ENCODE results near the gene PDLIM3. TPM values are rescaled to one million over a fixed set of nuclear protein-coding genes. Genes with fewer than 3 reads are reported as not detected.
"Not testable (repeated sequence)": the region's sequence is repeated elsewhere in the genome, so short reads cannot be mapped to it uniquely, and the experiment has no call there.

The PDLIM3 gene
- polyA plus RNA-seq, 3 donors = 14.8 to 45.1 (median 16.1) TPM

DNA sequence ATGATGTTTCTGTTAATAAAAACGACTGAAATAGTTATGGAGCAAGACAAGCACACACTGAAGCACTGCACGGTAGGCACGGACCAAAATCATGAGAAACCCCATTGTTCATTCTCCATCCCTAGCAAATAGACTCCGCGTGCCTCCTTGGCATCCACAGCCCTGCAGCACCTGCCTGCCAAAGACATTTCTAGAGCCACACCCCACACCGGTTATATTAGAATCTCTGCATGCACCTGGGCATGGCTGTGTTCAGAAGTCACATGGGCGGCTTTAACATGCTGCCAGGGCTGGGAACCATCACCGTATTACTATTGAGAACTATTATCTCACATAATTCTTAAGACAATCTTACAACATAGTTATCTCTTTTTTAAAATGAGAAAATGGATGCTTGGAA lies 5.9 kb downstream of the PDLIM3 start:
- 69 to 84% (median 76%) methylated on average over 8 of the region's 8 CpGs for WGBS, 3 donors
- H3K27ac ChIP-seq (ENCODE audit: low read depth, low read length) = no peak overlapping the region

DNA sequence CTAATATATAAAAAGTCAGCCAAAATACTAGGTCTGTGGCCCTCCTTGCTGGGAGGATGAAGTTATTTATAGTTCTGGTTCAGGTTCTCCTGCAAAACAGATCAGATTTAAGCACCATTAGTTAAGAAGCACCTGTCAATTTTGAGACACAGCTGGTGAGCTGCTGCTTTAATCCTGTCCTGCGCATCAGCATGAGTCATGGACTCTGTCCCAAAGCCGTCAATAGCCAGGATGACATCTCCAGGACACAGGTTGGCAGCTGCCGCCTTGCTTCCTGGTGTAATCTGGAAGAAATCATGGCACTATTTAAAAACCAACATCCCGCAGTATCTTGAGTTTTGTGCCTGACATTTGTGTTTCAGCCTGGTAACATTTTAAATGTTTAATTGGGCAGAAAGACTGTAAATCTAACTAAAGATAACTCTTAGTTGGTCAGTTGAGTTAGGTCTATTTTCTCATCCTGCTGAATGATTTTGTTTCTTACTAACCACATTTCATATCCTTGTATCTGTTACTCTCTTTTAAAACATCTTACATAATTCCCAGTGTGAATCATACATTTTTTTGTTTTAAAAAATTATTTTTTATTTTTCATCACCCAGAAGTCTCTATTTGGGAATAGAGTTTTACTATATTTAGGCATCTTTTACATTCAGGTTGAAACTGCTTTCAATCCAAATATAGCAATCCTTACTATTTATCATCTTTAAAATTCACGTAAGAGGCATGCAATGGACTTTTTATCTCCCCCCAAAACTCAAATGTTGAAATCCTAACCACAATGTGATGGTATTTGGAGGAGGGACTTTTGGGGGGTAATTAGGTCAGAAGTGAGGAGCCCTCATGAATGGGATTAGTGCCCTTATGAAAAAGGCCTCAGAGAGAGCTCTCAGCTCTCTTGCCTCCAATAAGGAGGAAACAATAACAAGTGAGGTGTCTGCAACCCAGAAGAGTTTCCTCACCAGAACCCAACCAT lies 10.1 kb downstream of the PDLIM3 start:
- WGBS, 3 donors = 88 to 89% (median 89%) methylated on average over 5 of the region's 5 CpGs
- H3K27ac ChIP-seq (ENCODE audit: low read depth, low read length) = no peak overlapping the region

DNA sequence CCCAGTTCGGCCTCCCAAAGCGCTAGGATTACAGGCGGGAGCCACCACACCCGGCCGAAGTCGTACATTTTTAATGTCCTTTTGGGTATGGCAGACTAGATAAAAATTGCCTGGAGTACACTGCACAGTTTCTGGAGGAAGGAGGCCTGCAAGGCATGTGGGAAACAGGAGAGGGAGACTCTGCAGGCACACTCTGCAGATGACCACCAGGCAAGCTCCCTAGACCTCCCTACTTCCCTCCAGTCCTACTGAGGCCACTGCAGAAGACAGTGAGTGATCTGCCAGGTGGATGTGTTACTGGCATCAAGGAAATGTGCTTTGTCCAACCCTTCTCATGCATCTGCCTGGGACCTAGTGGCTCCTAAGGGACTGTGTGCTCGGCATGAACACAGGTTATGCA lies 11.4 kb downstream of the PDLIM3 start:
- H3K27ac ChIP-seq (ENCODE audit: low read depth, low read length) = no peak overlapping the region
- WGBS, 3 donors = 81 to 87% (median 82%) methylated on average over 7 of the region's 7 CpGs

DNA sequence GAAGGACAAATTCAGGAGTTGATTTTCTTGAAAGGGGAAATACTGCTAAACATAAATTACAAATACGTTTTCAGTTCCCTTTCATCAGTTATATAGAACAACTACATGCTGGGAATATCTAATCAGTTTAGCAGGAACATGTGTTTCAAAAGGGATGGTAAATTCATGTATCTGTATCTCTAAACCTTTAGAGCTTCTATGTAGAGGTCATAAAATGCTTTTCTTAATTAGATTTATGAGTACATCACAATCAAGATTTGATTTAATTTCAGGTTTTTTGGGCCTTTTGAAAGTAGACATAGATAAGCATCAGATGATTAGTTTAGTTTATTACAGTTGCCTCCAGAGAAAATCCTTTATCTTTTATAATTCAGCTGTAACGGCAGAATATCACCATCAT lies 12.9 kb downstream of the PDLIM3 start:
- no peak overlapping the region for H3K27ac ChIP-seq (ENCODE audit: low read depth, low read length)
- WGBS, 3 donors = 88% methylated on average over 2 of the region's 2 CpGs; no CpG with 5 or more reads in 2 of the 3 donors

DNA sequence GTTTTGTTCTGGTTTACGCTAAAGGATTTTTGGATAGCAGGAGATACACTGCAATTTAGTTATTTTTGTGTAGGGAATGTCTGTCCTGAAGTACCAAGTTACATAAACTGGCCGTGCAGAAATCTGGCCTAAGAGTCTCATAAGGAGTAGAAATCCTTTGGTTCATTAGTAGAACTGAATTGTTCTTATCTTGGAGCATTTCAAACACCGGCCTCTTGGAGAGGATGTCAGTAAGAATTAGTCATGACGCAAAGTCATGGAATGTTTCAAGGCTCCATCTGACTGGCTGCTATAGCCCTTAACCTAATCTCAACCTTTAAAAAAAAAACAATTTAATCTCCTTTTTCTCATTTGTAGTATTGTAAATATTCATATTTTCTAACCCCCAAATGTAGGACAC lies 15.2 kb downstream of the PDLIM3 start:
- 73 to 83% (median 74%) methylated on average over 4 of the region's 4 CpGs for WGBS, 3 donors
- no peak overlapping the region for H3K27ac ChIP-seq (ENCODE audit: low read depth, low read length)

DNA sequence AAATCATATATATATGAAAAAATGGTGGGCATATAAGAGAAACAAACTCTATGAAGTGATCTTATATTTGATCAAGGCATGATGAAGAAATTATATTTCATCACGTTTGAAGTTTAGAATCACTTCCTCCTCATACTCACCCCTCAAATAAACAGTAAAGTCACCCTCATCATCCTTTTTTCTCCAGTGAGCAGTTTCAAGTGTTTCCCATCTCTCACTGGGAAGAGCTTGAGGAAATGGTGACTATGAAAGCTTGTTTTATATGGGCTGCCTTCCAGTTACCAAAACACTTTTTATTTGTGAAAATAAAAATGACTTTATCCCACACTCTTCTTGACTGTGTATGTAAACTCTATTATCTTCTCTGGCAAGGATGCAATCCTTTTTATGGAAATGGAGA lies 16.8 kb downstream of the PDLIM3 start:
- 37 to 79% (median 40%) methylated on average over 1 of the region's 1 CpG for WGBS, 3 donors
- no peak overlapping the region for H3K27ac ChIP-seq (ENCODE audit: low read depth, low read length)

DNA sequence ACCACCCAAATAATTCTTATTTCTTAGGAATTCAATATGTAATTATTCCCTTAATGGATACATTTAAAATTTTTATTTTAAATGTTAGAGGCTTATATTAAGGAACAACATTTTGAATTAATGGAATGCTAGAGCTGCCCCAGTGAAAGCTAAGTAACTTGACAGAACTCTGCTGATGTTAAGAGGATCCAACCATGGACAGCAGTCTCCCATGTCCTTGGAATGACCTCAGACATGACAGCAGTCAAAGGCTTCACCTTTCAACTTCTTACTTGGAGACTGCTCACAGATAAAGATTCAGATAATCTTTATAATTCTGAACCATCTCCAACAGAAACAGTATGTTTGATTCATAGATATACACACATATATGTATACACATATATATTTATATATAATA lies 17.2 kb downstream of the PDLIM3 start:
- no peak overlapping the region for H3K27ac ChIP-seq (ENCODE audit: low read depth, low read length)

DNA sequence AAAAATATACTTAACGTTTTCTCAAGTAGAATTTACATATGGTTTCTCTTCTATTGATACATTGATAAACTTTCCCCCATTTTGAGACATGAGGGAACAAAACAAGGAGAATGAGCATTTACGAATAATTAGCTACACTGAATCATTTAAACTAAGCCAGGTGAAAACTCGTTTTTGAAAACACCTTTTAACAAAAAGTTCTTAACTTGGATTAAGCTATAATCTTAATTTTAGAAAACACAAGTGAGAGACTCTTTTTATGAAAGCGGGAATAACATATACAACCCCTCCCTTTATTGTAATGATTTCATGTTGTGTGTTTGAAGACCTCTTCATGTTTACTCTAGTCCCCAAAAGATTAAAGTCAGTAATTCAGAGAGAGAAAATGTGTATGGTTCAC lies 20.1 kb downstream of the PDLIM3 start:
- WGBS, 3 donors = 82 to 88% (median 83%) methylated on average over 4 of the region's 4 CpGs
- no peak overlapping the region for H3K27ac ChIP-seq (ENCODE audit: low read depth, low read length)

DNA sequence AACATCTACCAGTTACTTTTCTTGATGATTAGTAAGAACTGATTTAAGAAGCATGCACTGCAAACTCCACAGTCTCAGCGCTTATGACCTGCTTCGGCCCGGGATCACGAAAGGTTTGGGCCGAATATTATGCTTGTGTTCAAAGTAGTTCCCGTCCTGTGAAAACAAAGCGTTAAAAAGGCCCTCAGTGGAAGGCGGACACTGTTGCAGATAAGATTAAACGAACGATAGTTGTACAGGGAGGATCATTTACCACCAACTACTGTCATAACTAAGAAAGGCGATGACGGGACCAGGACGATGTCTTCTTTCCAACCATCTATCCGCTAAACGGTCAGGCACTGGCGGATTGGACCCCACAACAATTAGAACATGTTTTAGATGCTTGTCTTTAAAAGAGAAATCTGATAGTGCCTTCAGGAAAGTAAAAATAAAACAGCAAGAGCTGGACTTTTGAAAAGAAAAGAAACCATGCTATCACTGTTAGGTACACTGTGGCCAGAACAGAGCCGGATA lies 21.1 kb downstream of the PDLIM3 start:
- 71 to 91% (median 88%) methylated on average over 17 of the region's 17 CpGs for WGBS, 3 donors
- H3K27ac ChIP-seq (ENCODE audit: low read depth, low read length) = no peak overlapping the region

DNA sequence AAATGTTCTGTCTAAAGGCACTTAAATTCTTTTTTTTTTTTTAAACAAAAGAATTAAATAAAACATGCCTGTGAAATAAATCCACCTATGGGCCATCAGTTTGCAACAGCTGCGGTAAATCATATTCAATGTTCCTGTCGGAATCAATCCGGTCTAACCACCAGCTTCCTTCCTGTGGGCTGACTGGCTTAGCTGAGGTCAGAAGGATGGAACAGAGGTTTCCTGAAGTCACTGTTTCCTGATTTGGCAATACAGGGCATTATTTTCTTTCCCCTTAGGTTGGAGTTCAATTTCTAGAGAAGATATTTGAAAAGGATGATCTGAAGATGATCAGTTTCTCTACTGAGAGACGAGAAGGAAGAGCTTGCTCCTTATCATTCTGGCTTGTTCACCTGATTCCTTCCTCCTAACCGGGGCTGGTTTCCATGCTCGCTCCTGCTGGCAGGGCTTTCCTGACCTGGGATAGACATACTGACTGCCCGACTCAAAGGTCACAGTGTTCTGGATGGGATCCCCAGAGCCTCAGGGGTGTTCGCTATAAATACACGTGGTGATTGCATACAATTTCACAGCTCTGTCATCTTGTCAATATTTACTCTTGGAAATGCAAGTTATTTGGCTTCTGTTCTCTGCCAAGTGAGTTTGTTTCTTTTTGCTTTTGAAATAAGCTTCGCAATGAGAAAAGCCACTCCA lies 21.7 kb downstream of the PDLIM3 start:
- 41 to 44% (median 43%) methylated on average over 10 of the region's 10 CpGs for WGBS, 3 donors
- no peak overlapping the region for H3K27ac ChIP-seq (ENCODE audit: low read depth, low read length)

DNA sequence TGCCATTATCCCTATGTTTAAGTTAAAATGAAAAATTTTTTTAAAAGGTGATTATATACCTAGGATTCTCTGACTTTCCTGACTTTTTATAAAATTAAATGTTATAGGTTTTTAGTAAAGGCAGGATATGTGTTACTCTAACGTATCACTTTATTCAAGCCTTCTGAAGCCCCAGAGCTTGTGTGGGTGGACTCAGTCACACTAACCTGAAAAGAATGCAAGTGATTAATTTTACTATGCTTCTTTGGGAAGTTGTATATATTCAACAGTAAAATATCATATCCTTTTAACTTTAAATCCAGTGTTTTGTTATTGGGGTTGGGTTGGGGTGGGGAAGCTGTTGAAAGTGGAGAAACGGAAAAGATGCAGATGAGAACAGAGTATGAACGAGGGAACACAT lies 22.8 kb downstream of the PDLIM3 start:
- H3K27ac ChIP-seq (ENCODE audit: low read depth, low read length) = no peak overlapping the region
- WGBS, 3 donors = 69 to 91% (median 78%) methylated on average over 3 of the region's 3 CpGs

DNA sequence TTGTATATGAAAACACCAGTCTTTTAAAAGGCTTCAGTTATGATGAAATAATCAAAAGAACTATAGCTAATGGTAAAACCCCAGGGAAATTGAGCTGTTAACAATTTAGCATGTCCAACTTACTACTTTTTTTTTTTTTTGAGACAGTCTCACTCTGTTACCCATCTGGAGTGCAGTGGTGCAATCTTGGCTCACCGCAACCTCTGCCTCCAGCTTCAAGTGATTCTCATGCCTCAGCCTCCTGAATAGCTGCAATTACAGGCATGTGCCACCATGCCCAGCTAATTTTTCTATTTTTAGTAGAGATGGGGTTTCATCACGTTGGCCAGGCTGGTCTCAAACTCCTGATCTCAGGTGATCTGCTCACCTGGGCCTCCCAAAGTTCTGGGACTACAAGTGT lies 24.1 kb downstream of the PDLIM3 start:
- WGBS, 3 donors = 71 to 84% (median 76%) methylated on average over 2 of the region's 2 CpGs
- not testable (repeated sequence) for H3K27ac ChIP-seq (ENCODE audit: low read depth, low read length)

DNA sequence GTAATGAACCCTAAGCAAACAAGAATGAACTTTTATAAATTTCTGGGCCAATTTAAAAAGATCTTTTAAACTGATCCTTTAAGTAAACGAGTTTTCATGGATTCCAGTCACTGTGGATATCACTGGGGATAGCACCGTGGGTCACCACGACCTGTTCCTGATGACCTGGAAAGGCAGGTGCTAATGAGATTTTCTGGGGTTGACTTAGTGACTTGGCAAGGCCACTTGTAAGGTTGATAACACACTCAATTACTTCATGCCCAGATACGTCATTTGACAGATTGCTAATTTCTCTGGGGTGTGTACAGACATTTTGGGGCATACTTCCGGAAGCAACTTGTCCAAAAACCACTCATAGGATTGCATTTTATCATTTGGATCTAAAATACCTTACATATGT lies 24.5 kb downstream of the PDLIM3 start:
- WGBS, 3 donors = 35 to 87% (median 81%) methylated on average over 5 of the region's 5 CpGs
- H3K27ac ChIP-seq (ENCODE audit: low read depth, low read length) = no peak overlapping the region

DNA sequence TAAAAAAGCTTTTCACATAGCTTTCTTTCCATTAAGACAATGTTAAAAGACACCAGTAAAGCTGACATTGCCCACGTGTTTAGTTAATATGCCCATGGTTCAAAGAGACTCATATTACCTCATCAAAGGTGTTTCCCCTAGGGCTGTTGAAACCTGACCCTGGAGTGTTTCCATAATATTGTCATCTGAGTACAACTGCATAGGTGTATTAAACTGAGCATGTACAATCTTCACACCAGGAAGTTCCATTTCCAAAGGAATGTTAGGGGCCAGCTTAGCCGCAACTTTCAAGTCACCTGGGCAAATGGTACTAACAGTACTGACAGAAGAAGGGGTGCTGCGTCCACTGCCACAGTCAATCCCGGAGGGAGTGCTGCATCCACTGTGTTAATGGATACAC lies 27.1 kb downstream of the PDLIM3 start:
- 70 to 78% (median 70%) methylated on average over 4 of the region's 4 CpGs for WGBS, 3 donors
- H3K27ac ChIP-seq (ENCODE audit: low read depth, low read length) = no peak overlapping the region

DNA sequence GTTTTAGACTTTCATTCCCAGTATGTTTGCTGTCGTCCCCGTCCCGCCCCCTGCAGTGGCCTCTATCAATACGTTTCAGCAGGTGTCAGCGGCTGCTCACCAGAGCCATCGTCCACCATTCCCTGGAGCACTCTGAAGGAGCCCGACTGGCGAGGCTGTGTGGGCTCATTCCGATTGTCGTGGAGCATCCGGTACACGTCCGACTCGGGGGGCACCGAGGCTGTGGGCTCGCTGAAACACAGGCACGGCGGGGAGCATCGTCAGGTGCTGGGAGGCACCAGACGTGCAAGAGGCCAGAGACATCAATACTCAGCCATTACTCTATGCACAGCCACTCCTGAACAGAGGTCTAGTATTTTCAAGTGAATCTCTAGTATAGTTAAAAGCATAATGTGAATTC lies 28.9 kb downstream of the PDLIM3 start:
- H3K27ac ChIP-seq (ENCODE audit: low read depth, low read length) = no peak overlapping the region
- WGBS, 3 donors = 90 to 92% (median 92%) methylated on average over 20 of the region's 20 CpGs

DNA sequence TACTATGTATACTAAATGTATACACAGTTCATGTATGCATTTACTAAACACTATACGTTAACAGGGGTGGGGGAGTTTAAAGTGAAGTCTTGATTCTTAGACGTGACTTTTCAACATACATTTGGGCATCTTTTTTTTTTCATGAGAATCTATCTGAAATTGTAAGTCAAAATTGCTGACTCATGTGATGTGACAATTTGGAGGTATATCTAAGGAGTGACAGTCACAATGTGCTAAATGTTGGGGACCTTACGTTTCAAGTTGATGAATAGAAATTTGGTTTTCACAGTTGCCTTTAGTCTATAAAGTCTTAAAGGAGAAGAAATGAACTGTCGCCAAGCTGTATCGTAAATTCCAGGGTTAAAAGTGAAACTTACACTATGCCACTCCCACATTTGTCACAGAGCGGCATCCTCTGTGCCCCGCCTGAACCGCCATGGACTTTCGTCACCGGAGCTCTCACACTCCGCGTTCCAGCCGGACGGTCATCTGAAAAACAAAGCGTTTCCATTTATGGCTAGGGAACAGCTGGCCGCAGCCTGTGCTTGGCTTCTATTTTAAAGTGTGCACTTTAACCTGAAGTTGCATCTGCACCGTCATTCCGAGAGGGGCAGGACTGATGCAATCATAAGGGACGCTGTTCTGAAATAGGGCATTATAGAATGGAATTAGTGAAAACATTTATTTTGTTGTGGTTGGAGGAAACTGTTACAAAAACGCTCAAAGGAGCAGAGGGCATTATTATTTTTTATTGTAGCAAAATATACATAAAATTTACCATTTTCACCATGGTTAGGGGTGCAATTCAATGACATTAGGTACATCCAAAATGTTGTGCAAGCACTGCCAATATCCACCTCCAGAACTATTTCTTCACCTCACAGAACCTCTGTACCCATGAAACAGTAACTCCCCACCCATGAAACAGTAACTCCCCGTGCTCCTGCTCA lies 30.9 kb downstream of the PDLIM3 start:
- 66 to 81% (median 70%) methylated on average over 21 of the region's 21 CpGs for WGBS, 3 donors
- no peak overlapping the region for H3K27ac ChIP-seq (ENCODE audit: low read depth, low read length)

DNA sequence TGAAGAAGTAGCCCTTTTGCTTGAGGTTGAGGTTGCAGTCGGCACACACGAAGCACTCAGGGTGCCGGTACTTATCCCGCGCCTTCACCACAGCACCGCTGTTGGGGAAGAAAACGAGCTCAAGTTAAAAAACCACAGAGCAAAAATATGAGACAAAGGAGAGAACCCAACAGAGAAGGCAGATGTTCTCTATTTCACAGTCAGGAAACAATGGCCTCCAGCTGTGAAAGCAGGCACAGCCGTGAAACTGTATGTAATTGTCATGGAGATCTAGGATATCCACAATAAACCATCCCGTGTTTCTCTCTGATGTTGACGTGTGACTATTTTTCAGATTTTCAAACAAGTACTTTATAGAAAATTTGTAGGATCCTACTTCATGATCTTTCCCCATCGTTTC lies 32.9 kb downstream of the PDLIM3 start:
- no peak overlapping the region for H3K27ac ChIP-seq (ENCODE audit: low read depth, low read length)
- 85 to 87% (median 86%) methylated on average over 11 of the region's 11 CpGs for WGBS, 3 donors

DNA sequence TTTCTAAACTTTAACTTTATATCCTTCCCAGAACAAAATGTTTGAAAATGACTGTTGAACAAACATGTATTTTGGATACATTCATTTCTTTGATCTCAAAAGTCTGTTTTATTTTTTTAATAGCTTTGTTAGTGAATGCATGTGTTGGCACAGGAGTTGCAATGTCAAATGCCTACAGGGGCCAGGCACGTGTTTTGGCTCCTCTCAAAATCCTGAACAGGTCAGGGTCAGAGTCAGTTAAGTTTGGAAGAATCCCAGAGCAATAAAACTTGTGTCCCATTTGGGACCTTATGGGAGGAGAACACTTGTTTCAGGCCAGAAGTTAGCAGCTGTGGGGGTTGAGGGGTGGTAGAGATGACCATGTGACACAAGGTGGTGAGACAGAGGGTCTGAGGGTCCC lies 34.7 kb downstream of the PDLIM3 start:
- H3K27ac ChIP-seq (ENCODE audit: low read depth, low read length) = no peak overlapping the region
- WGBS, 3 donors = 29 to 67% (median 51%) methylated on average over 1 of the region's 1 CpG
